Osteoblast (primary cell): Measurements from ENCODE around the gene SHOC2. TPM values are rescaled to one million over a fixed set of nuclear protein-coding genes. Genes with fewer than 3 reads are reported as not detected.

Source experiments
- DNase-seq: peaks from one replicate; pipeline ENCODE4 v3.0.0; 2011; ENCODE audit warnings: low spot score, mixed read lengths; ENCODE audit not compliant: insufficient read length; ENCODE audit errors: missing footprints
- H2AFZ ChIP-seq: 2 replicates; pipeline ENCODE4 v1.6.0; 2011; ENCODE audit warnings: mild to moderate bottlenecking, low read length
- H3K27ac ChIP-seq: 2 replicates; pipeline ENCODE4 v1.5.1; 2011; ENCODE audit warnings: mild to moderate bottlenecking, low read depth, low read length, moderate library complexity
- H3K27me3 ChIP-seq: 2 replicates; pipeline ENCODE4 v1.6.0; 2012; ENCODE audit warnings: mild to moderate bottlenecking, control low read depth, inconsistent platforms, low read length, moderate library complexity; ENCODE audit not compliant: insufficient read depth
- H3K36me3 ChIP-seq: 2 replicates; pipeline ENCODE4 v1.5.1; 2011; ENCODE audit warnings: mild to moderate bottlenecking, low read length, control low read depth, moderate library complexity; ENCODE audit not compliant: insufficient read depth
- H3K4me1 ChIP-seq: 2 replicates; pipeline ENCODE4 v1.5.1; 2011; ENCODE audit warnings: mild to moderate bottlenecking, low read length, control low read depth, moderate library complexity; ENCODE audit not compliant: insufficient read depth
- H3K4me2 ChIP-seq: 2 replicates; pipeline ENCODE4 v1.6.0; 2011; ENCODE audit warnings: mild to moderate bottlenecking, low read length; ENCODE audit not compliant: insufficient read depth
- H3K4me3 ChIP-seq: fragments of 200-600 bp; sonication (generic); 3 replicates; pipeline ENCODE4 v1.5.1; 2012; ENCODE audit warnings: mild to moderate bottlenecking, low read length, inconsistent platforms; ENCODE audit not compliant: insufficient read depth
- H3K79me2 ChIP-seq: 2 replicates; pipeline ENCODE4 v1.6.0; 2012; ENCODE audit warnings: mild to moderate bottlenecking, low read length, control low read depth, inconsistent platforms; ENCODE audit not compliant: insufficient read depth
- H3K9me3 ChIP-seq: 2 replicates; pipeline ENCODE4 v1.5.1; 2011; ENCODE audit warnings: low read depth, low read length, control low read depth
- H4K20me1 ChIP-seq: 2 replicates; pipeline ENCODE4 v1.6.0; 2012; ENCODE audit warnings: mild to moderate bottlenecking, low read length, control low read depth; ENCODE audit not compliant: insufficient read depth
- CTCF ChIP-seq: IDR thresholded peaks from 2 replicates; pipeline ENCODE4 v1.5.1; 2011; ENCODE audit warnings: mild to moderate bottlenecking, low read depth, low read length, moderate library complexity; ENCODE audit errors: extremely low read depth
- total RNA-seq: library from RNA; depleted of rRNA; stranded (reverse); fragments of >200 nt; gene quantifications from 2 replicates; pipeline ENCODE4 v1.2.3, GENCODE V29; 2012

SHOC2 gene
- total RNA-seq = 69.0 and 73.8 TPM in 2 replicates

- Histone ChIP-seq H3K4me1 (peaks cover 39% of the 10 kb centered on the region), H3K79me2 (peaks cover 45% of the 10 kb centered on the region), H4K20me1 (peaks cover 32% of the 10 kb centered on the region), H3K27me3 (no peaks in the 10 kb centered on the region), H3K9me3 (no peaks in the 10 kb centered on the region), H3K4me2 (peak within 1 kb of the TSS; percentile 92), H3K4me3 (peak within 1 kb of the TSS; percentile 88), H2AFZ (peak within 1 kb of the TSS; percentile 75), H3K36me3 (no peaks in the 10 kb centered on the region), H3K27ac (peak within 1 kb of the TSS; percentile 99)
- peak; percentile 97 for DNase-seq
- peak; percentile 13 for TF ChIP-seq CTCF
Observed at GRCh38 chr10:110919349-110919931, at the start of gene SHOC2. TSS of gene SHOC2 (plus strand) at chr10:110919604. CDS start at chr10:110964359, 44,755 bp downstream.

GRCh38 chr10:110870823-110871297 is 48.5 kb upstream of the SHOC2 start:
- peak overlapping the region; percentile 97 for H2AFZ ChIP-seq
- no peak for DNase-seq
- H3K4me2 ChIP-seq = peak overlapping the region; percentile 96
- peak overlapping the region; percentile 88 for H3K4me3 ChIP-seq
- TF ChIP-seq CTCF = no peak
- peak overlapping the region; percentile 95 for H3K27ac ChIP-seq
- no peaks in the 10 kb centered on the region for H4K20me1 ChIP-seq
- peaks cover 27% of the 10 kb centered on the region for H3K4me1 ChIP-seq
- no peaks in the 10 kb centered on the region for H3K9me3 ChIP-seq
- H3K79me2 ChIP-seq = peaks cover 38% of the 10 kb centered on the region
- no peaks in the 10 kb centered on the region for H3K36me3 ChIP-seq
- no peaks in the 10 kb centered on the region for H3K27me3 ChIP-seq

- H3K27me3 ChIP-seq = no peaks in the 10 kb centered on the region
- TF ChIP-seq CTCF = no peak
- H3K4me3 ChIP-seq = peak within 1 kb of the TSS; percentile 88
- H3K9me3 ChIP-seq = no peaks in the 10 kb centered on the region
- H3K36me3 ChIP-seq = no peaks in the 10 kb centered on the region
- peaks cover 44% of the 10 kb centered on the region for H3K79me2 ChIP-seq
- H3K4me2 ChIP-seq = peak within 1 kb of the TSS; percentile 96
- H2AFZ ChIP-seq = peak within 1 kb of the TSS; percentile 97
- peak within 1 kb of the TSS; percentile 95 for H3K27ac ChIP-seq
- peaks cover 24% of the 10 kb centered on the region for H3K4me1 ChIP-seq
- DNase-seq = peak; percentile 95
- H4K20me1 ChIP-seq = no peaks in the 10 kb centered on the region
Observed at GRCh38 chr10:110871298-110872084, 47.9 kb upstream of the SHOC2 start, which contains the start of gene PDCD4. TSS of gene PDCD4 (plus strand) at chr10:110871928. CDS start at chr10:110876028, 4,100 bp downstream.
